ENCODE results near the gene ZMAT5. TPM values are rescaled to one million over a fixed set of nuclear protein-coding genes. Genes with fewer than 3 reads are reported as not detected.

Gene ZMAT5
- total and polyA plus RNA-seq, 7 donors = 13.2 to 33.7 (median 24.6) TPM

- Histone ChIP-seq H3K27me3 (no peaks in the 10 kb centered on the region), H3K36me3 (peaks cover 14 to 34% (median 24%) of the 10 kb centered on the region in 4 donors), H3K4me1 (peaks cover 0 to 30% (median 18%) of the 10 kb centered on the region in 4 donors), H3K9me3 (no peaks in the 10 kb centered on the region), H3K27ac (no peak overlapping the region), H3K4me3 (no peak overlapping the region)
- TF ChIP-seq POLR2A (IDR thresholded peaks at IDR 0.05) = no peak
- TF ChIP-seq POLR2AphosphoS5 (IDR thresholded peaks at IDR 0.05) = no peak
- TF ChIP-seq CTCF (IDR thresholded peaks at IDR 0.05) = no peak
- TF ChIP-seq EP300 (IDR thresholded peaks at IDR 0.05) = no peak
- intact Hi-C loops (cut with DNase I) = no loop called here
- 65 to 70% methylated on average over 5 of the region's 5 CpGs for WGBS, 2 donors
- DNase-seq = no peak
These were observed 19.2 kb upstream of the ZMAT5 start for GRCh38 chr22:29786031-29786430.

GRCh38 chr22:29784451-29785361, 17.9 kb upstream of the ZMAT5 start:
- Histone ChIP-seq H3K4me3 (no peak overlapping the region), H3K9me3 (no peaks in the 10 kb centered on the region), H3K27ac (peak overlapping the region; percentile 35 to 62 (median 50)), H3K4me1 (peaks cover 0 to 39% (median 24%) of the 10 kb centered on the region in 4 donors), H3K27me3 (no peaks in the 10 kb centered on the region), H3K36me3 (peaks cover 3 to 21% (median 11%) of the 10 kb centered on the region in 4 donors)
- intact Hi-C loops (cut with DNase I) = no loop called here
- no peak for DNase-seq
- 70 to 76% methylated on average over 9 of the region's 9 CpGs for WGBS, 2 donors
- TF ChIP-seq POLR2AphosphoS5 (IDR thresholded peaks at IDR 0.05) (peak in 1 of 4 donors; percentile 28), EP300 (IDR thresholded peaks at IDR 0.05) (no peak)

GRCh38 chr22:29782061-29782845, 15.4 kb upstream of the ZMAT5 start:
- TF ChIP-seq POLR2AphosphoS5 (IDR thresholded peaks at IDR 0.05) = no peak
- H3K9me3 ChIP-seq = no peaks in the 10 kb centered on the region
- H3K4me1 ChIP-seq = peaks cover 0 to 39% (median 24%) of the 10 kb centered on the region in 4 donors
- WGBS, 2 donors = 36 to 68% methylated on average over 7 of the region's 7 CpGs
- H3K4me3 ChIP-seq = no peak overlapping the region
- no peaks in the 10 kb centered on the region for H3K36me3 ChIP-seq
- intact Hi-C loops (cut with DNase I) = no loop called here
- no peak for DNase-seq
- peak overlapping the region; percentile 14 to 48 (median 31) for H3K27ac ChIP-seq
- no peaks in the 10 kb centered on the region for H3K27me3 ChIP-seq

- no peaks in the 10 kb centered on the region for H3K9me3 ChIP-seq
- intact Hi-C loops (cut with DNase I) = no loop called here
- H3K4me1 ChIP-seq = peaks cover 0 to 39% (median 24%) of the 10 kb centered on the region in 4 donors
- no peak overlapping the region for H3K4me3 ChIP-seq
- H3K27ac ChIP-seq = peak overlapping the region; percentile 17 to 48 (median 35)
- no peak for DNase-seq
- no peaks in the 10 kb centered on the region for H3K27me3 ChIP-seq
- H3K36me3 ChIP-seq = no peaks in the 10 kb centered on the region
- no peak for TF ChIP-seq POLR2AphosphoS5 (IDR thresholded peaks at IDR 0.05)
- no peak for TF ChIP-seq CTCF (IDR thresholded peaks at IDR 0.05)
- TF ChIP-seq POLR2A (IDR thresholded peaks at IDR 0.05) = no peak
- TF ChIP-seq EP300 (IDR thresholded peaks at IDR 0.05) = no peak
- 68 to 81% methylated on average over 8 of the region's 8 CpGs for WGBS, 2 donors
These were observed 14.2 kb upstream of the ZMAT5 start for GRCh38 chr22:29780748-29781676.

GRCh38 chr22:29780220-29780619, 13.4 kb upstream of the ZMAT5 start:
- no peak for TF ChIP-seq CTCF (IDR thresholded peaks at IDR 0.05)
- TF ChIP-seq EP300 (IDR thresholded peaks at IDR 0.05) = no peak
- no peak for TF ChIP-seq POLR2A (IDR thresholded peaks at IDR 0.05)
- no peak for TF ChIP-seq POLR2AphosphoS5 (IDR thresholded peaks at IDR 0.05)
- no peak for DNase-seq
- intact Hi-C loops (cut with DNase I) = no loop called here
- H3K27ac ChIP-seq = peak overlapping the region in 1 of 4 donors; percentile 45
- no peaks in the 10 kb centered on the region for H3K9me3 ChIP-seq
- no peaks in the 10 kb centered on the region for H3K27me3 ChIP-seq
- WGBS, 2 donors = 96 to 97% methylated on average over 5 of the region's 5 CpGs
- H3K36me3 ChIP-seq = no peaks in the 10 kb centered on the region
- peaks cover 0 to 37% (median 24%) of the 10 kb centered on the region in 4 donors for H3K4me1 ChIP-seq
- no peak overlapping the region for H3K4me3 ChIP-seq

Data from sigmoid colon (tissue), 7 donors.